HEK293 (cell line): ENCODE results near the gene BCL6B.

ENCODE experiments used
- CTCF ChIA-PET: fragments of 350-600 bp; formaldehyde crosslinking; extraction: SDS; loops from one replicate; lab custom pipeline; 2021; ENCODE audit warnings: antibody characterized with exemption; lab: Yijun Ruan, JAX
- POLR2A ChIA-PET: fragments of 300-600 bp; formaldehyde crosslinking; extraction: SDS; loops from one replicate; lab custom pipeline; 2020; ENCODE audit warnings: antibody characterized with exemption, inconsistent platforms; lab: Yijun Ruan, JAX
- H3K27ac ChIP-seq: fragments of 200-500 bp; sonication (Bioruptor generic); 2 replicates; pipeline ENCODE4 v1.5.1; 2014; ENCODE audit warnings: low read depth, low read length, control low read depth, inconsistent platforms; ENCODE audit errors: extremely low read depth
- H3K36me3 ChIP-seq, 2 experiments: fragments of 200-500 bp in 1 of 2; sonication (Bioruptor generic) in 1 of 2; 1 replicate in 1 of 2; 2 replicates in 1 of 2; pipeline ENCODE4 v1.5.1; 2014 to 2017; ENCODE audit warnings: inconsistent platforms in 2 of 2, low read length in 2 of 2; ENCODE audit not compliant: control insufficient read depth in 2 of 2, insufficient read depth in 1 of 2
- H3K4me1 ChIP-seq: fragments of 200-500 bp; sonication (Bioruptor generic); 2 replicates; pipeline ENCODE4 v1.5.1; 2014; ENCODE audit warnings: mild to moderate bottlenecking, low read length, inconsistent platforms; ENCODE audit not compliant: control insufficient read depth, insufficient read depth
- H3K4me3 ChIP-seq: 2 replicates; pipeline ENCODE4 v1.5.1; 2011; ENCODE audit warnings: low read depth, mild to moderate bottlenecking, control low read depth, low read length, moderate library complexity
- H3K9me3 ChIP-seq: fragments of 200-500 bp; sonication (Bioruptor generic); 2 replicates; pipeline ENCODE4 v1.5.1; 2014; ENCODE audit warnings: low read depth, low read length, inconsistent platforms; ENCODE audit not compliant: control insufficient read depth, insufficient read depth
- EGR2 ChIP-seq: fragments of 450-650 bp; formaldehyde crosslinking; IDR thresholded peaks from 2 replicates; pipeline ENCODE4 v1.5.1; 2016; ENCODE audit warnings: low read depth, missing biosample characterization, missing genetic modification characterization
- ELK4 ChIP-seq: IDR thresholded peaks from 2 replicates; pipeline ENCODE4 v1.6.1; 2011; ENCODE audit warnings: mild to moderate bottlenecking, low read depth, low read length, borderline replicate concordance
- KLF10 ChIP-seq: fragments of 450-650 bp; IDR thresholded peaks from 2 replicates; pipeline ENCODE4 v1.5.1; 2018; ENCODE audit warnings: missing biosample characterization, mild to moderate bottlenecking, missing genetic modification characterization
- MZF1 ChIP-seq: fragments of 450-650 bp; formaldehyde crosslinking; IDR thresholded peaks from 2 replicates; pipeline ENCODE4 v1.5.1; 2017; ENCODE audit warnings: missing biosample characterization, missing genetic modification characterization, borderline replicate concordance
- PRDM1 ChIP-seq: fragments of 450-650 bp; formaldehyde crosslinking; IDR thresholded peaks from 2 replicates; pipeline ENCODE4; 2016; ENCODE audit warnings: missing biosample characterization, missing genetic modification characterization
- ZBTB17 ChIP-seq: fragments of 450-650 bp; formaldehyde crosslinking; IDR thresholded peaks from 2 replicates; pipeline ENCODE4 v1.5.1; 2016; ENCODE audit warnings: missing biosample characterization, missing genetic modification characterization
- ZBTB7A ChIP-seq: fragments of 450-650 bp; formaldehyde crosslinking; IDR thresholded peaks from 2 replicates; pipeline ENCODE4 v1.5.1; 2016; ENCODE audit warnings: low read depth, missing biosample characterization, missing genetic modification characterization
- ZEB2 ChIP-seq: fragments of 450-650 bp; formaldehyde crosslinking; IDR thresholded peaks from 2 replicates; pipeline ENCODE4 v1.5.1; 2016; ENCODE audit warnings: missing biosample characterization, missing genetic modification characterization
- ZFP37 ChIP-seq: fragments of 450-650 bp; formaldehyde crosslinking; IDR thresholded peaks from 2 replicates; pipeline ENCODE4 v1.5.1; 2016; ENCODE audit warnings: missing biosample characterization, missing genetic modification characterization
- ZNF10 ChIP-seq: fragments of 450-650 bp; formaldehyde crosslinking; IDR thresholded peaks from 2 replicates; pipeline ENCODE4 v1.5.1; 2017; ENCODE audit warnings: missing biosample characterization, missing genetic modification characterization
- ZNF140 ChIP-seq: fragments of 450-650 bp; formaldehyde crosslinking; IDR thresholded peaks from 2 replicates; pipeline ENCODE4 v1.5.1; 2016; ENCODE audit warnings: missing biosample characterization, missing genetic modification characterization
- ZNF174 ChIP-seq: fragments of 450-650 bp; formaldehyde crosslinking; IDR thresholded peaks from 2 replicates; pipeline ENCODE4 v1.5.0; 2017; ENCODE audit warnings: missing biosample characterization, mild to moderate bottlenecking, missing genetic modification characterization
- ZNF221 ChIP-seq: fragments of 450-650 bp; formaldehyde crosslinking; IDR thresholded peaks from 2 replicates; pipeline ENCODE4 v1.5.1; 2017; ENCODE audit warnings: missing biosample characterization, missing genetic modification characterization, borderline replicate concordance
- ZNF223 ChIP-seq: fragments of 450-650 bp; formaldehyde crosslinking; IDR thresholded peaks from 2 replicates; pipeline ENCODE4 v1.5.1; 2016; ENCODE audit warnings: missing biosample characterization, missing genetic modification characterization
- ZNF292 ChIP-seq: fragments of 450-650 bp; formaldehyde crosslinking; IDR thresholded peaks from 2 replicates; pipeline ENCODE4 v1.5.1; 2016; ENCODE audit warnings: low read depth, missing biosample characterization, missing genetic modification characterization, borderline replicate concordance
- ZNF335 ChIP-seq: fragments of 450-650 bp; formaldehyde crosslinking; conservative IDR thresholded peaks from 2 replicates; pipeline ENCODE4 v1.5.1; 2016; ENCODE audit warnings: missing biosample characterization, missing genetic modification characterization
- ZNF366 ChIP-seq: fragments of 450-650 bp; formaldehyde crosslinking; conservative IDR thresholded peaks from 2 replicates; pipeline ENCODE4 v1.5.1; 2016; ENCODE audit warnings: missing biosample characterization, missing genetic modification characterization
- ZNF416 ChIP-seq: fragments of 450-650 bp; formaldehyde crosslinking; IDR thresholded peaks from 2 replicates; pipeline ENCODE4 v1.5.1; 2016; ENCODE audit warnings: missing biosample characterization, missing genetic modification characterization
- ZNF426 ChIP-seq: fragments of 450-650 bp; formaldehyde crosslinking; IDR thresholded peaks from 2 replicates; pipeline ENCODE4 v1.5.1; 2017; ENCODE audit warnings: missing biosample characterization, missing genetic modification characterization, mild to moderate bottlenecking, inconsistent platforms, moderate library complexity
- ZNF433 ChIP-seq: fragments of 450-650 bp; formaldehyde crosslinking; IDR thresholded peaks from 2 replicates; pipeline ENCODE4 v1.5.1; 2016; ENCODE audit warnings: missing biosample characterization, missing genetic modification characterization, low read depth
- ZNF510 ChIP-seq: fragments of 450-650 bp; formaldehyde crosslinking; IDR thresholded peaks from 2 replicates; pipeline ENCODE4 v1.5.1; 2018; ENCODE audit warnings: mild to moderate bottlenecking, missing genetic modification characterization, missing biosample characterization; ENCODE audit not compliant: insufficient replicate concordance
- ZNF571 ChIP-seq: fragments of 450-650 bp; formaldehyde crosslinking; IDR thresholded peaks from 2 replicates; pipeline ENCODE4 v1.5.0; 2017; ENCODE audit warnings: missing biosample characterization, missing genetic modification characterization
- ZNF600 ChIP-seq: fragments of 450-650 bp; formaldehyde crosslinking; IDR thresholded peaks from 2 replicates; pipeline ENCODE4 v1.5.1; 2016; ENCODE audit warnings: missing biosample characterization, missing genetic modification characterization
- ZNF639 ChIP-seq: fragments of 450-650 bp; formaldehyde crosslinking; IDR thresholded peaks from 2 replicates; pipeline ENCODE4 v1.5.1; 2016; ENCODE audit warnings: missing biosample characterization, missing genetic modification characterization
- ZSCAN5A ChIP-seq: fragments of 450-650 bp; formaldehyde crosslinking; IDR thresholded peaks from 2 replicates; pipeline ENCODE4 v1.5.1; 2016; ENCODE audit warnings: missing biosample characterization, missing genetic modification characterization
- TF ChIP-seq, protein P1 (sequence below): fragments of 450-650 bp; formaldehyde crosslinking; IDR thresholded peaks from 2 replicates; pipeline ENCODE4 v1.5.1; 2016; ENCODE audit warnings: missing biosample characterization, missing genetic modification characterization, low read depth

The BCL6B gene

GRCh38 chr17:7060165-7060891 lies 37.5 kb downstream of the BCL6B start (continued):
- TF ChIP-seq ZNF335 (tag by site-specific recombination): peak; percentile 60
- no peak for TF ChIP-seq MZF1 (tag by site-specific recombination)
- TF ChIP-seq KLF10: 0 out of 2 replicates have a peak, but pooled peaks have one; percentile 33
- TF ChIP-seq PRDM1 (tag by site-specific recombination): no peak
- no peak for TF ChIP-seq ZNF221 (tag by site-specific recombination)
- TF ChIP-seq ZEB2 (tag by site-specific recombination): 0 out of 2 replicates have a peak, but pooled peaks have one; percentile 34
- no peak for TF ChIP-seq ZNF433
- 0 out of 2 replicates have a peak, but pooled peaks have one; percentile 45 for TF ChIP-seq ZNF10 (tag by site-specific recombination)
- no peak; the same call in 1 of the 2 replicates for TF ChIP-seq ZNF366 (tag by site-specific recombination)
- TF ChIP-seq ZNF416 (tag by site-specific recombination): no peak
- TF ChIP-seq ZNF639 (tag by site-specific recombination): peak; percentile 36; the same call in 1 of the 2 replicates
- no peak for TF ChIP-seq ZNF223 (tag by site-specific recombination)
- TF ChIP-seq EGR2 (tag by site-specific recombination): 0 out of 2 replicates have a peak, but pooled peaks have one; percentile 13
- no peak for TF ChIP-seq ELK4
- peak; percentile 43; the same call in 1 of the 2 replicates for TF ChIP-seq ZNF600
- TF ChIP-seq ZFP37 (tag by site-specific recombination): 0 out of 2 replicates have a peak, but pooled peaks have one; percentile 31

GRCh38 chr17:7063518-7064094 lies 40.8 kb downstream of the BCL6B start:
- H3K4me1 ChIP-seq: 0 out of 2 replicates have a peak, but pooled peaks cover 5% of the 10 kb centered on the region
- ChIA-PET CTCF (interaction anchor here (0.9 to 2.8 kb wide), 4 partner anchors 11 to 114 kb away, joined by 3 to 15 read pairs (median 8); no protein-coding TSS in a partner anchor), POLR2A (no interaction called here)
- H3K9me3 ChIP-seq: no peaks in the 10 kb centered on the region
- H3K27ac ChIP-seq: no peak overlapping the region
- H3K36me3 ChIP-seq: no peaks in the 10 kb centered on the region
- TF ChIP-seq ZBTB7A (tag by site-specific recombination) (no peak), ZNF174 (tag by site-specific recombination) (no peak), ZBTB17 (tag by site-specific recombination) (peak; percentile 59; the same call in 1 of the 2 replicates)
- H3K4me3 ChIP-seq: no peak overlapping the region

- Histone ChIP-seq H3K4me3 (no peak overlapping the region), H3K36me3 (no peaks in the 10 kb centered on the region), H3K27ac (no peak overlapping the region), H3K4me1 (0 out of 2 replicates have a peak, but pooled peaks cover 5% of the 10 kb centered on the region), H3K9me3 (no peaks in the 10 kb centered on the region)
- ChIA-PET POLR2A (no interaction called here), CTCF (interaction anchor here (1.7 to 2.8 kb wide), 2 partner anchors 13 to 19 kb away, joined by 12 to 15 read pairs; no protein-coding TSS in a partner anchor)
- TF ChIP-seq, protein P1, sequence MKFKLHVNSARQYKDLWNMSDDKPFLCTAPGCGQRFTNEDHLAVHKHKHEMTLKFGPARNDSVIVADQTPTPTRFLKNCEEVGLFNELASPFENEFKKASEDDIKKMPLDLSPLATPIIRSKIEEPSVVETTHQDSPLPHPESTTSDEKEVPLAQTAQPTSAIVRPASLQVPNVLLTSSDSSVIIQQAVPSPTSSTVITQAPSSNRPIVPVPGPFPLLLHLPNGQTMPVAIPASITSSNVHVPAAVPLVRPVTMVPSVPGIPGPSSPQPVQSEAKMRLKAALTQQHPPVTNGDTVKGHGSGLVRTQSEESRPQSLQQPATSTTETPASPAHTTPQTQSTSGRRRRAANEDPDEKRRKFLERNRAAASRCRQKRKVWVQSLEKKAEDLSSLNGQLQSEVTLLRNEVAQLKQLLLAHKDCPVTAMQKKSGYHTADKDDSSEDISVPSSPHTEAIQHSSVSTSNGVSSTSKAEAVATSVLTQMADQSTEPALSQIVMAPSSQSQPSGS (tag by site-specific recombination): no peak
- no peak for TF ChIP-seq ZNF140 (tag by site-specific recombination)
- no peak for TF ChIP-seq ZNF426
- TF ChIP-seq ZNF571 (tag by site-specific recombination): no peak
- no peak for TF ChIP-seq ZNF510 (tag by site-specific recombination)
- TF ChIP-seq PRDM1 (tag by site-specific recombination): no peak
- no peak for TF ChIP-seq ZSCAN5A (tag by site-specific recombination)
- TF ChIP-seq ZNF292: no peak
Observed at GRCh38 chr17:7064261-7064660, 41.4 kb downstream of the BCL6B start.
